IMR-90 (cell line): ENCODE results near the gene TCF7. TPM values are rescaled to one million over a fixed set of nuclear protein-coding genes. Genes with fewer than 3 reads are reported as not detected.

Experiments
- ATAC-seq: fragments of 200-7000 bp; cut with Tn5 transposase; 2 replicates; pipeline ENCODE4 v1.9.1; 2020; ENCODE audit warnings: low read depth, mild to moderate bottlenecking, moderate library complexity
- BruUV-seq: library from RNA; stranded (reverse); fragments of 400-500 nt; replicated peaks from 2 replicates; lab custom pipeline; 2021; lab: Mats Ljungman, UMichigan
- CTCF ChIA-PET: fragments of 300-600 bp; formaldehyde crosslinking; extraction: SDS; loops from one replicate; lab custom pipeline; 2021; ENCODE audit warnings: antibody characterized with exemption; lab: Yijun Ruan, JAX
- POLR2A ChIA-PET: fragments of 300-600 bp; sonication (Branson Sonifier 250); formaldehyde crosslinking; loops from one replicate; lab custom pipeline; 2022; ENCODE audit warnings: antibody characterized with exemption; ENCODE audit not compliant: unreplicated experiment; lab: Charles Lee
- DNase-seq: peaks from one replicate; pipeline ENCODE4 v3.0.0; 2013
- H2AFZ ChIP-seq: replicated peaks from 2 replicates; pipeline ENCODE3; 2013; ENCODE audit warnings: low read length, mild to moderate bottlenecking; ENCODE audit not compliant: poor library complexity
- H2AK5ac ChIP-seq: 2 replicates; pipeline ENCODE4 v1.6.1; 2013; ENCODE audit warnings: low read depth, low read length, inconsistent platforms
- H2AK9ac ChIP-seq: replicated peaks from 2 replicates; pipeline ENCODE3; 2013; ENCODE audit warnings: mild to moderate bottlenecking, low read depth, low read length, moderate library complexity; ENCODE audit not compliant: poor library complexity
- H2BK120ac ChIP-seq: 2 replicates; pipeline ENCODE4 v1.6.1; 2013; ENCODE audit warnings: low read depth, low read length, inconsistent platforms
- H2BK15ac ChIP-seq: 3 replicates; pipeline ENCODE4 v1.6.1; 2013; ENCODE audit warnings: low read depth, low read length, inconsistent platforms
- H2BK20ac ChIP-seq: 2 replicates; pipeline ENCODE4 v1.6.1; 2013; ENCODE audit warnings: low read depth, mild to moderate bottlenecking, inconsistent platforms, low read length, moderate library complexity
- H2BK5ac ChIP-seq: 2 replicates; pipeline ENCODE4 v1.6.1; 2013; ENCODE audit warnings: mild to moderate bottlenecking, low read depth, low read length, inconsistent platforms; ENCODE audit not compliant: poor library complexity, severe bottlenecking
- H3K14ac ChIP-seq: replicated peaks from 2 replicates; pipeline ENCODE4 v1.6.1; 2013; ENCODE audit warnings: low read depth, low read length, inconsistent platforms
- H3K18ac ChIP-seq: 2 replicates; pipeline ENCODE4 v1.6.1; 2013; ENCODE audit warnings: low read depth, low read length, control low read depth
- H3K23ac ChIP-seq: 2 replicates; pipeline ENCODE4 v1.6.1; 2013; ENCODE audit warnings: low read depth, low read length, inconsistent platforms
- H3K27ac ChIP-seq: 2 replicates; pipeline ENCODE4 v1.5.1; 2013; ENCODE audit warnings: mild to moderate bottlenecking, control low read depth, low read length; ENCODE audit not compliant: insufficient read depth
- H3K27me3 ChIP-seq: 2 replicates; pipeline ENCODE4 v1.6.1; 2013; ENCODE audit warnings: low read length; ENCODE audit not compliant: control insufficient read depth, insufficient read depth
- H3K36me3 ChIP-seq: 2 replicates; pipeline ENCODE4 v1.6.1; 2013; ENCODE audit warnings: low read length, mixed read lengths; ENCODE audit not compliant: control insufficient read depth, insufficient read depth
- H3K4ac ChIP-seq: 2 replicates; pipeline ENCODE4 v1.6.1; 2013; ENCODE audit warnings: low read depth, low read length, inconsistent platforms
- H3K4me1 ChIP-seq: 2 replicates; pipeline ENCODE4 v1.6.1; 2013; ENCODE audit warnings: low read length, mixed read lengths; ENCODE audit not compliant: control insufficient read depth, insufficient read depth
- H3K4me2 ChIP-seq: 2 replicates; pipeline ENCODE4 v1.6.1; 2013; ENCODE audit warnings: low read depth, mild to moderate bottlenecking, control low read depth, low read length, moderate library complexity
- H3K4me3 ChIP-seq: 2 replicates; pipeline ENCODE4 v1.5.1; 2013; ENCODE audit warnings: low read depth, mild to moderate bottlenecking, control low read depth, low read length, moderate library complexity; ENCODE audit not compliant: insufficient read depth
- H3K56ac ChIP-seq: 2 replicates; pipeline ENCODE4 v1.6.1; 2013; ENCODE audit warnings: low read length, inconsistent platforms; ENCODE audit not compliant: insufficient read depth; ENCODE audit errors: extremely low read depth
- H3K79me1 ChIP-seq, 2 experiments: 2 replicates each; pipeline ENCODE4 v1.6.1; 2013; ENCODE audit warnings: low read length in 2 of 2, inconsistent platforms in 1 of 2, low read depth in 1 of 2
- H3K9ac ChIP-seq: 2 replicates; pipeline ENCODE4 v1.6.1; 2013; ENCODE audit warnings: low read depth, low read length, control low read depth
- H3K9me1 ChIP-seq: 2 replicates; pipeline ENCODE4 v1.6.1; 2013; ENCODE audit warnings: low read length, inconsistent platforms; ENCODE audit not compliant: insufficient read depth
- H3K9me3 ChIP-seq: 2 replicates; pipeline ENCODE4 v1.6.1; 2013; ENCODE audit warnings: low read length; ENCODE audit not compliant: control insufficient read depth, insufficient read depth
- H4K20me1 ChIP-seq: 2 replicates; pipeline ENCODE4 v1.6.1; 2013; ENCODE audit warnings: low read length, inconsistent platforms; ENCODE audit not compliant: insufficient read depth
- H4K5ac ChIP-seq: 2 replicates; pipeline ENCODE4 v1.6.1; 2013; ENCODE audit warnings: mild to moderate bottlenecking, low read depth, low read length, control low read depth
- H4K8ac ChIP-seq, 2 experiments: 2 replicates each; pipeline ENCODE4 v1.6.1; 2013; ENCODE audit warnings: low read depth in 2 of 2, low read length in 2 of 2, control low read depth in 1 of 2, inconsistent platforms in 1 of 2
- H4K91ac ChIP-seq: 2 replicates; pipeline ENCODE4 v1.6.1; 2013; ENCODE audit warnings: low read depth, low read length, inconsistent platforms; ENCODE audit not compliant: insufficient read depth
- BHLHE40 ChIP-seq: fragments of 150-350 bp; IDR thresholded peaks from 2 replicates; pipeline ENCODE4 v1.6.1; 2016; ENCODE audit warnings: mild to moderate bottlenecking, low read depth, low read length
- FOS ChIP-seq: fragments of 150-350 bp; IDR thresholded peaks from 2 replicates; pipeline ENCODE4 v1.6.1; 2016; ENCODE audit warnings: low read depth, low read length
- MAFK ChIP-seq: IDR thresholded peaks from 2 replicates; pipeline ENCODE4 v1.6.1; 2012; ENCODE audit warnings: low read depth, low read length, improper control_type of control experiment
- MAZ ChIP-seq: IDR thresholded peaks from 2 replicates; pipeline ENCODE4 v1.6.1; 2012; ENCODE audit warnings: low read depth, mild to moderate bottlenecking, low read length, improper control_type of control experiment, moderate library complexity, borderline replicate concordance
- NFE2L2 ChIP-seq: fragments of 150-350 bp; IDR thresholded peaks from 2 replicates; pipeline ENCODE4 v1.6.1; 2016; ENCODE audit warnings: low read depth, mild to moderate bottlenecking, low read length
- POLR2A ChIP-seq: IDR thresholded peaks from 2 replicates; pipeline ENCODE4 v1.6.1; 2012; ENCODE audit warnings: mild to moderate bottlenecking, low read depth, low read length
- RAD21 ChIP-seq: IDR thresholded peaks from 2 replicates; pipeline ENCODE4 v1.6.1; 2012; ENCODE audit warnings: low read length, improper control_type of control experiment
- SMC3 ChIP-seq: fragments of 150-350 bp; IDR thresholded peaks from 2 replicates; pipeline ENCODE4 v1.6.1; 2016; ENCODE audit warnings: low read depth, mild to moderate bottlenecking, antibody characterized with exemption, low read length, moderate library complexity
- WGBS, 2 experiments: methylation state at CpG; one replicate each; pipeline versions ENCODE4 v1.1.5 to v1.1.7; 2013; ENCODE audit warnings: missing lambda C conversion rate in 2 of 2; ENCODE audit not compliant: insufficient read length in 1 of 2; ENCODE audit errors: extremely low coverage in 2 of 2; 5-methylcytosine and 5-hydroxymethylcytosine counted together
- dilution Hi-C: fragments of 300-500 bp; cut with HindIII; formaldehyde crosslinking; loops from one replicate; pipeline ENCODE4 v1.14.3; 2018; ENCODE audit warnings: low sequenced_read_pairs; ENCODE audit not compliant: unreplicated experiment
- in situ Hi-C: fragments of 300-500 bp; cut with MboI; formaldehyde crosslinking; loops from 3 replicates; pipeline ENCODE4 v1.14.3; 2019; ENCODE audit warnings: low sequenced_read_pairs, inconsistent platforms, mixed read lengths
- intact Hi-C: fragments of 100-400 bp; cut with micrococcal nuclease; formaldehyde crosslinking; loops from 2 replicates; pipeline ENCODE4 v1.10.0; 2022
- polyA plus RNA-seq, 3 experiments: library from polyadenylated mRNA; depleted of rRNA; stranded (reverse); fragments of >200 nt; gene quantifications; 2 replicates each; pipeline ENCODE4 v1.2.3, GENCODE V29; 2012; ENCODE audit warnings: low replicate concordance in 1 of 3
- total RNA-seq: library from RNA; depleted of rRNA; stranded (reverse); fragments of >200 nt; gene quantifications from 2 replicates; pipeline ENCODE4 v1.2.3, GENCODE V29; 2012
- TF ChIP-seq, protein P1 (sequence below): fragments of 150-350 bp; IDR thresholded peaks from 2 replicates; pipeline ENCODE4 v1.6.1; 2017; ENCODE audit warnings: mild to moderate bottlenecking, antibody characterized with exemption, low read length, low read depth
- TF ChIP-seq, protein P2 (sequence below): conservative IDR thresholded peaks from 2 replicates; pipeline ENCODE4 v1.5.1; 2012; ENCODE audit warnings: mild to moderate bottlenecking, low read depth, low read length, improper control_type of control experiment

Gene TCF7
- total and polyA plus RNA-seq, 2 of the 4 experiments (the other 2 are of a cell fraction) = 1.3 to 3.4 TPM

DNA sequence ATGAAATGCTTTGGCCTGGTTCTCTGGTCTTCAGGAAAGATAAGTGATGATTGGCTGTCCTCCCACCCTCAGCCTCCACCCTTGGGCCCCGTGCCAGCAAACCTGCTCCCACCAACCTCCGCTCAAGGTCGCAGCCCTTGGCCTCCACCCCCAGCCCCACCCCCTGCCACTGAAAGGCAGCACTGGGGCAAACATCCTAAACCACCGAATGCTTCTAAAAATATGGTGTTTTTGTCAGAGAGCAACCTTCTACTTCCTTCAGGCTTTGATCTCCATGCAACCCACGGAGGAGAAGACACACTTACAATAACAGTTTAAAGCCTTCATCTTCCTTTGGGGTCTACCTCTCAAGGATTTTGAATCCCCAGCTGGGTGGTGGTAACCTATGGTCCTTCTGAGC, 24.0 kb upstream of the TCF7 start:
- H4K20me1 ChIP-seq = no peaks in the 10 kb centered on the region
- no peak overlapping the region for H3K56ac ChIP-seq
- H2BK20ac ChIP-seq = no peak overlapping the region
- H2BK15ac ChIP-seq = no peak overlapping the region
- H4K8ac ChIP-seq = no peak overlapping the region
- no peak overlapping the region for H3K4ac ChIP-seq
- no peaks in the 10 kb centered on the region for H3K9me1 ChIP-seq
- no peak for DNase-seq
- no peak overlapping the region for H3K27ac ChIP-seq
- in situ Hi-C loops (no loop called here), intact Hi-C loops (no loop called here), dilution Hi-C loops (no loop called here)
- WGBS, 2 experiments = no CpG with 5 or more reads among the region's 5 CpGs
- H3K9ac ChIP-seq = no peak overlapping the region
- TF ChIP-seq, protein P1, sequence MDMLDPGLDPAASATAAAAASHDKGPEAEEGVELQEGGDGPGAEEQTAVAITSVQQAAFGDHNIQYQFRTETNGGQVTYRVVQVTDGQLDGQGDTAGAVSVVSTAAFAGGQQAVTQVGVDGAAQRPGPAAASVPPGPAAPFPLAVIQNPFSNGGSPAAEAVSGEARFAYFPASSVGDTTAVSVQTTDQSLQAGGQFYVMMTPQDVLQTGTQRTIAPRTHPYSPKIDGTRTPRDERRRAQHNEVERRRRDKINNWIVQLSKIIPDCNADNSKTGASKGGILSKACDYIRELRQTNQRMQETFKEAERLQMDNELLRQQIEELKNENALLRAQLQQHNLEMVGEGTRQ = no peak
- TF ChIP-seq SMC3 (no peak), POLR2A (no peak), BHLHE40 (no peak), MAZ (no peak), RAD21 (no peak), NFE2L2 (no peak), MAFK (no peak), FOS (no peak)
- TF ChIP-seq, protein P2, sequence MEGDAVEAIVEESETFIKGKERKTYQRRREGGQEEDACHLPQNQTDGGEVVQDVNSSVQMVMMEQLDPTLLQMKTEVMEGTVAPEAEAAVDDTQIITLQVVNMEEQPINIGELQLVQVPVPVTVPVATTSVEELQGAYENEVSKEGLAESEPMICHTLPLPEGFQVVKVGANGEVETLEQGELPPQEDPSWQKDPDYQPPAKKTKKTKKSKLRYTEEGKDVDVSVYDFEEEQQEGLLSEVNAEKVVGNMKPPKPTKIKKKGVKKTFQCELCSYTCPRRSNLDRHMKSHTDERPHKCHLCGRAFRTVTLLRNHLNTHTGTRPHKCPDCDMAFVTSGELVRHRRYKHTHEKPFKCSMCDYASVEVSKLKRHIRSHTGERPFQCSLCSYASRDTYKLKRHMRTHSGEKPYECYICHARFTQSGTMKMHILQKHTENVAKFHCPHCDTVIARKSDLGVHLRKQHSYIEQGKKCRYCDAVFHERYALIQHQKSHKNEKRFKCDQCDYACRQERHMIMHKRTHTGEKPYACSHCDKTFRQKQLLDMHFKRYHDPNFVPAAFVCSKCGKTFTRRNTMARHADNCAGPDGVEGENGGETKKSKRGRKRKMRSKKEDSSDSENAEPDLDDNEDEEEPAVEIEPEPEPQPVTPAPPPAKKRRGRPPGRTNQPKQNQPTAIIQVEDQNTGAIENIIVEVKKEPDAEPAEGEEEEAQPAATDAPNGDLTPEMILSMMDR = no peak
- no peak overlapping the region for H3K4me3 ChIP-seq
- H3K14ac ChIP-seq = no peak overlapping the region
- no peak overlapping the region for H2BK5ac ChIP-seq
- ChIA-PET CTCF (interaction anchor here (0.6 kb wide), 1 partner anchor 35 kb away, joined by 3 read pairs; no protein-coding TSS in a partner anchor), POLR2A (no interaction called here)
- peaks cover 51% of the 10 kb centered on the region for H3K27me3 ChIP-seq
- no peaks in the 10 kb centered on the region for H3K79me1 ChIP-seq
- no peak overlapping the region for H3K4me2 ChIP-seq
- H2AFZ ChIP-seq = no peak overlapping the region
- H3K36me3 ChIP-seq = no peaks in the 10 kb centered on the region
- no peak overlapping the region for H4K5ac ChIP-seq
- no peak overlapping the region for H2AK5ac ChIP-seq
- no peak for ATAC-seq
- H3K23ac ChIP-seq = no peak overlapping the region
- H2BK120ac ChIP-seq = no peak overlapping the region
- BruUV-seq = no TSS peak
- H3K18ac ChIP-seq = no peak overlapping the region
- no peak overlapping the region for H4K91ac ChIP-seq
- H2AK9ac ChIP-seq = no peak overlapping the region
- peaks cover 2% of the 10 kb centered on the region; the same call in 1 of the 2 replicates for H3K4me1 ChIP-seq
- H3K9me3 ChIP-seq = no peaks in the 10 kb centered on the region
